Fibroblast of pulmonary artery (primary cell): ENCODE data around the gene METTL2A.
"Not testable (repeated sequence)": the region's sequence is repeated elsewhere in the genome, so short reads cannot be mapped to it uniquely, and the experiment has no call there.

Experiments used
- DNase-seq: peaks from one replicate; pipeline ENCODE4 v3.0.0-alpha.2; 2010; ENCODE audit warnings: low read depth
- H3K4me3 ChIP-seq: replicated peaks from 2 replicates; pipeline ENCODE4 v1.5.1; 2011; ENCODE audit warnings: low read depth, mild to moderate bottlenecking, control low read depth, low read length, moderate library complexity
- TF ChIP-seq, protein P1 (sequence below): IDR thresholded peaks from 2 replicates; pipeline ENCODE4 v1.5.1; 2011; ENCODE audit warnings: mild to moderate bottlenecking, control low read depth, low read length, inconsistent platforms; ENCODE audit errors: missing control alignments

Gene METTL2A

GRCh38 chr17:62441181-62441580, 17.5 kb downstream of the METTL2A start:
- DNase-seq, H3K4me3 ChIP-seq: not testable (repeated sequence)

DNA sequence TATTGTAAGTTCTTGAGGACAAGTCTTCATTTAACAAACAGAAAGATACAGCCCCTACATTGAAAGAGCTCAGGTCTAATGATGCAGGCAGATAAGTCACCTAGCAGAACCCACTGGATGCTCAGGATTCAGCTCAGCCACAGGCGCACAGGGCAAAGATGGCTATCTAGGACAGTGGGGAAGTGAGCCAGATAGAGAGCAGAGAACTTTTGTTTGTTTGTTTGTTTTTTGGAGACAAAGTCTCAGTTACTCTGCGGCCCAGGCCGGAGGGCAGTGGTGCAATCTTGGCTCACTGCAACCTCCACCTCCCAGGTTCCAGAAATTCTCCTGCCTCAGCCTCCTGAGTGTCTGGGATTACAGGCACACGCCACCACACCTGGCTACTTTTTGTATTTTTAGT, 20.4 kb downstream of the METTL2A start:
- no peak for DNase-seq
- TF ChIP-seq, protein P1, sequence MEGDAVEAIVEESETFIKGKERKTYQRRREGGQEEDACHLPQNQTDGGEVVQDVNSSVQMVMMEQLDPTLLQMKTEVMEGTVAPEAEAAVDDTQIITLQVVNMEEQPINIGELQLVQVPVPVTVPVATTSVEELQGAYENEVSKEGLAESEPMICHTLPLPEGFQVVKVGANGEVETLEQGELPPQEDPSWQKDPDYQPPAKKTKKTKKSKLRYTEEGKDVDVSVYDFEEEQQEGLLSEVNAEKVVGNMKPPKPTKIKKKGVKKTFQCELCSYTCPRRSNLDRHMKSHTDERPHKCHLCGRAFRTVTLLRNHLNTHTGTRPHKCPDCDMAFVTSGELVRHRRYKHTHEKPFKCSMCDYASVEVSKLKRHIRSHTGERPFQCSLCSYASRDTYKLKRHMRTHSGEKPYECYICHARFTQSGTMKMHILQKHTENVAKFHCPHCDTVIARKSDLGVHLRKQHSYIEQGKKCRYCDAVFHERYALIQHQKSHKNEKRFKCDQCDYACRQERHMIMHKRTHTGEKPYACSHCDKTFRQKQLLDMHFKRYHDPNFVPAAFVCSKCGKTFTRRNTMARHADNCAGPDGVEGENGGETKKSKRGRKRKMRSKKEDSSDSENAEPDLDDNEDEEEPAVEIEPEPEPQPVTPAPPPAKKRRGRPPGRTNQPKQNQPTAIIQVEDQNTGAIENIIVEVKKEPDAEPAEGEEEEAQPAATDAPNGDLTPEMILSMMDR = no peak
- no peak overlapping the region for H3K4me3 ChIP-seq

- not testable (repeated sequence) for DNase-seq, H3K4me3 ChIP-seq
Measured at GRCh38 chr17:62445791-62446190, 22.1 kb downstream of the METTL2A start.

DNA sequence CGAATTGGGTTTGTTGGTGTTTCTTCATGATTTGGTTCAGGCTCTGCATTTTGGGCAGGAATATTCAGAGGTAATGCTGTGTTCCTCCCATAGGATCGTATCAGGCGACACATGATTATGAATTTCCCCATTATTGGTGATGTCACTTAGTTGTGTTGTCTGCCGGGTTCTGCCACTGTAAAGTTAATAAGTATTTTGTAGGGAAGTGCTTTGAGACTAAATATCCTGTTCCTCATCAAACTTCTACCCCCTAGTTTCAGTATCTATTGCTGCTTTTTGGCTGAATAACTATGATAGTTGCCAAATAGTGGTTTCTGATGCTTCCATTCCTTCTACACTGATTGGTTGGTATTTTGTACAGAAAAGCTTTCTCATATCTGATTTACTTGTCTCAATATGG, 28.5 kb downstream of the METTL2A start:
- not testable (repeated sequence) for DNase-seq, H3K4me3 ChIP-seq

GRCh38 chr17:62453041-62453440, 29.3 kb downstream of the METTL2A start:
- DNase-seq = not testable (repeated sequence)

DNA sequence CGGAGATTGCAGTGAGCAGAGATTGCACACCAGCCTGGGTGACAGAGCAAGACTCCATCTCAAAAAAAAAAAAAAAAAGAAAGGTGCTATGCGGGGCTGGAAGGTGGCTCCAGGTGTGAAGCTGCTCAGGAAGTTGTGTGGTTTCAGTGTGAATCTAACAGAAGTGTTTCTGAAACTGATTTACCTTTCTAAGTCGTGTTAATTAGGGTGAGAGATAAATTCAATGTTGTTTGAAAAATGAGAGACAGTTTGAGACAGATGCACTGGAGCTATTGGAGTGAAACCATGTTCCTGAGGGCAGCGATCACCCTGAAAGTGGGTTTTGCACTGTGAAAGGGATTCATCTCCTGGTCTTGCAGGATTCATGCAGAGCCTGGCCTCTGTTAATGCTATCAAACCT, 30.0 kb downstream of the METTL2A start:
- DNase-seq, H3K4me3 ChIP-seq: not testable (repeated sequence)

More at GRCh38 chr17:62453041-62453440, 29.3 kb downstream of the METTL2A start:
- not testable (repeated sequence) for H3K4me3 ChIP-seq

DNA sequence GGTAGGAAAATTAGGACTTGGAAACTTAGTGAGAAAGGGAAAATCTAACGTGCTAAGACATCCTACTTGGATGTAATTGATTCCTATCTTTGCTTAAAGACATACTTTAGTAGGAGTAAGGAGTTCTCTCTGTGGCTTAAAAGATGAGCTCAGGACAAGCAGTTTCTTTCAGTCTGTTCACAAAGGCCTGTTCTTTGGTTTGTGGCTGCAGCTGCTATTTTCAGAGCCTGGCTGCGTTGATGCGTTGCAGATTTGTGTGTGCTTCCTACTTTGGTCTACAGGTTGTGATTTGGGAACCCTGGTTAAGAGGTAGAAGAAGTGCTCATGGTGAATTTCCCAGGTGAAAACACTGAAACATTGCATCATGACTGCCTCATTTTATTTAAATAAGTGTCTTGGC, 30.4 kb downstream of the METTL2A start:
- H3K4me3 ChIP-seq, DNase-seq: not testable (repeated sequence)

- DNase-seq = no peak
- H3K4me3 ChIP-seq = no peak overlapping the region
- TF ChIP-seq, protein P1 = no peak
Measured at GRCh38 chr17:62456016-62456415, 32.3 kb downstream of the METTL2A start.

GRCh38 chr17:62458483-62458882, 34.8 kb downstream of the METTL2A start:
- H3K4me3 ChIP-seq, DNase-seq: not testable (repeated sequence)

DNA sequence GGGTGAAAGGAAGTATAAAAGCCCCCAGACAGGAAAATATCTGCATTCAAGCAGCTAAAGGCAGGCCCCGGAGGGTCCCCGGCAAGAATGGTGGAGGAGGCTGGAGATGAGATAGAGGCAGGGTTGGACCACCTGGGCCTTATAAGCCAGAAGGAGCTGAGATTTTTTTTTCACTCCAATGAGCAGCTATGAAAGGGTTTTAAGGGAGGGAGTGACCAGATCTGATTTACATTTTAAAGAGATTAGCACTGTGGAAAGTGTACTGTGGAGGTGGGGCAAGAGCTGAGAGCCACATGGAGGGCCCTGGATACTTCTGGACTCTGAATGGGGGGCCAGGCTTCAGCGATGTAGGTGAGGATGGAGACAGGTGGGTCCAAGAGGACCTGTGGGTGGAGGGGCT, 40.7 kb downstream of the METTL2A start:
- not testable (repeated sequence) for DNase-seq, H3K4me3 ChIP-seq

- not testable (repeated sequence) for H3K4me3 ChIP-seq, DNase-seq
Measured at GRCh38 chr17:62465271-62465670, 41.6 kb downstream of the METTL2A start.

DNA sequence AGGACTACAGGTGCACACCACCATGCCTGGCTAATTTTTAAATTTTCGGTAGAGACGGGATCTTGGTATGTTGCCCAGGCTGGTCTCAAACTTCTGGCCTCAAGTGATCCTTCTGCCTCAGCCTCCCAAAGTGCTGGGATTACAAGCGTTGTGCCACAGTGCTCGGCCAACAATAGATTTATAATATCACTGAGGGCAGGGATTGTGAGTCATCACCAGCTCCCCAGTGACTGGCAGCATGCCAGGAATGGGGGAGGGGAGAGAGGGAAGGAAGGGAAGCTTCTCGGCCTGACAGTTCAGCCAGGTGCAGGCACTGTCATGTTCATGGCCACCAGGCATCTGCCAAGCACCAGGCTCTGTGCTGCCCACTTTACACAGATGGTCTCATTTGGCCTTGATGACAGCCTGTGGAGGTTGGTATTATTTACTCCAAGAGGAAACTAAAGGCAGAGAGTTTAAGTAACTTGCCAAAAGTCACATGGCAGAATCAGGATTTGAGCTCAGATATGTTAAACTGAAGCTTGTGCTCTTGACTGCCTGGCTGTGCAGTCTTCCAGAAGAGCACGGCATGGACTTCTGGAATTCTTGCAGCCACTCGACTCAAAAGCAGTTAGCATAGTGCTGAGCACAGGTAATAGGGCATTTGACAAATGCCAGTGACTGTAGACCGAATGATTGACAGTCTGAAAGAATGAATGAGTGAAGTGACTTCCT, 47.1 kb downstream of the METTL2A start:
- peak; percentile 73 for DNase-seq
- H3K4me3 ChIP-seq = not testable (repeated sequence)

- H3K4me3 ChIP-seq, DNase-seq: not testable (repeated sequence)
Measured at GRCh38 chr17:62471380-62471880, 47.7 kb downstream of the METTL2A start.

- DNase-seq = not testable (repeated sequence)
Measured at GRCh38 chr17:62473030-62473982, 49.6 kb downstream of the METTL2A start.

DNA sequence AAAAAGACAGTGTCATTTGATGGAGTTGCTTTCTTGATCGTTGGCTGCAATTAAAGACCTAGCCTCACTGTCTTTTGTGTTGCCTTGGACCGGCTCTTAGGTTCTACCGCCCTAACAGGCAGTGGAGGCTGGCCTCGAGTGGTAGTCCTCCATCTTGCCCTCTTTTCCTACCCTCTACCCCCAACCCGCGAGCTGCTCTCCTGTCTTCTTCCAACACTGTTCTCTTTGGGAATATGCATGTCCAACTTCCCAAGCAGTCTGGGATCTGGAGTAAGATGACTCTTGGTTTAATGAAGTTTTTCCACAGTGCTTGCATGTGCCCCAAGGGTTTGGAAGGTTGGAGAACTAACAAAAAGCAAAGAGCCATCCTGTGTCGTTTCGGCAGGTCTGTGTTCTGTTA, 53.4 kb downstream of the METTL2A start:
- peak overlapping the region; percentile 60 for H3K4me3 ChIP-seq
- not testable (repeated sequence) for DNase-seq

More at GRCh38 chr17:62473030-62473982, 49.6 kb downstream of the METTL2A start:
- H3K4me3 ChIP-seq = not testable (repeated sequence)

GRCh38 chr17:62477718-62478408, 54.2 kb downstream of the METTL2A start:
- peak overlapping the region; percentile 60 for H3K4me3 ChIP-seq
- not testable (repeated sequence) for DNase-seq
